B cell (primary cell): ENCODE data around the gene ARHGEF38. TPM values are rescaled to one million over a fixed set of nuclear protein-coding genes. Genes with fewer than 3 reads are reported as not detected.
"Not testable (repeated sequence)": the region's sequence is repeated elsewhere in the genome, so short reads cannot be mapped to it uniquely, and the experiment has no call there.

Experiments
- ATAC-seq: fragments of 200-7000 bp; cut with Tn5 transposase; one replicate; pipeline ENCODE4 v1.10.0; 2021; ENCODE audit warnings: low read depth, mild to moderate bottlenecking, moderate number of reproducible peaks, moderate library complexity
- CTCF ChIA-PET: fragments of 350-600 bp; sonication (Branson Sonifier 250); formaldehyde crosslinking; loops from one replicate; lab custom pipeline; 2021; ENCODE audit warnings: antibody characterized with exemption, inconsistent platforms; lab: Charles Lee
- POLR2A ChIA-PET: fragments of 350-600 bp; sonication (Branson Sonifier 250); formaldehyde crosslinking; loops from one replicate; lab custom pipeline; 2021; ENCODE audit warnings: antibody characterized with exemption; lab: Charles Lee
- DNase-seq: peaks from one replicate; pipeline ENCODE4 v3.0.0; 2013
- H2AFZ ChIP-seq: 2 replicates; pipeline ENCODE4 v1.6.1; 2012; ENCODE audit warnings: mild to moderate bottlenecking, low read depth, low read length; ENCODE audit not compliant: insufficient read depth, poor library complexity, severe bottlenecking
- H3K27ac ChIP-seq, 2 donors: 1 replicate in 1 of 2; 2 replicates in 1 of 2; pipeline ENCODE4 v1.5.1; 2012 to 2013; ENCODE audit warnings: low read length in 2 of 2, mild to moderate bottlenecking in 2 of 2, moderate library complexity in 1 of 2
- H3K27me3 ChIP-seq, 4 experiments: fragments of 200-600 bp in 1 of 4; sonication (generic) in 1 of 4; replicated peaks in 1 of 4; 1 replicate in 2 of 4; 2 replicates in 2 of 4; pipeline versions ENCODE4 v1.6.1 to v1.7.0; 2013 to 2016; ENCODE audit warnings: low read length in 3 of 4, mild to moderate bottlenecking in 2 of 4, mixed read lengths in 1 of 4, moderate library complexity in 1 of 4; ENCODE audit not compliant: insufficient read depth in 4 of 4, control insufficient read depth in 3 of 4; ENCODE audit errors: control extremely low read depth in 1 of 4
- H3K36me3 ChIP-seq, 2 experiments: replicated peaks in 1 of 2; 1 replicate in 1 of 2; 2 replicates in 1 of 2; pipeline versions ENCODE4 v1.6.1 to v1.7.1; 2013; ENCODE audit warnings: low read length in 1 of 2; ENCODE audit not compliant: insufficient read depth in 2 of 2, control insufficient read depth in 1 of 2; ENCODE audit errors: control extremely low read depth in 1 of 2, extremely low read depth in 1 of 2
- H3K4me1 ChIP-seq, 2 donors: fragments of 200-600 bp in 1 of 2; sonication (generic) in 1 of 2; 1 replicate in 1 of 2; 2 replicates in 1 of 2; pipeline versions ENCODE4 v1.5.1 to v1.6.1; 2013 to 2017; ENCODE audit warnings: low read length in 2 of 2; ENCODE audit not compliant: control insufficient read depth in 2 of 2, insufficient read depth in 2 of 2
- H3K4me2 ChIP-seq: replicated peaks from 2 replicates; pipeline ENCODE3; 2012; ENCODE audit warnings: mild to moderate bottlenecking, low read depth, low read length; ENCODE audit not compliant: poor library complexity, severe bottlenecking
- H3K4me3 ChIP-seq, 5 experiments: fragments of 200-600 bp in 1 of 5; sonication (generic) in 1 of 5; 1 replicate in 3 of 5; 2 replicates in 2 of 5; pipeline versions ENCODE4 v1.5.1 to v1.7.0; 2011 to 2016; ENCODE audit warnings: low read length in 4 of 5, mild to moderate bottlenecking in 4 of 5, low read depth in 2 of 5, control low read depth in 1 of 5, moderate library complexity in 1 of 5; ENCODE audit not compliant: insufficient read depth in 1 of 5; ENCODE audit errors: control extremely low read depth in 1 of 5, extremely low read depth in 1 of 5
- H3K79me2 ChIP-seq: fragments of 200-600 bp; sonication (generic); one replicate; pipeline ENCODE4 v1.6.0; 2016; ENCODE audit warnings: low read length; ENCODE audit not compliant: control insufficient read depth, insufficient read depth
- H3K9ac ChIP-seq: fragments of 200-600 bp; sonication (generic); 2 replicates; pipeline ENCODE4 v1.6.1; 2017; ENCODE audit warnings: mild to moderate bottlenecking, low read length, moderate library complexity
- H3K9me3 ChIP-seq, 3 donors: one replicate each; pipeline versions ENCODE4 v1.6.1 to v1.7.1; 2013; ENCODE audit warnings: low read length in 2 of 3; ENCODE audit not compliant: control insufficient read depth in 2 of 3, insufficient read depth in 1 of 3; ENCODE audit errors: control extremely low read depth in 1 of 3
- H4K20me1 ChIP-seq: 2 replicates; pipeline ENCODE4 v1.6.0; 2012; ENCODE audit warnings: mild to moderate bottlenecking, low read length; ENCODE audit not compliant: insufficient read depth, control insufficient read depth, poor library complexity, severe bottlenecking
- H3K27ac Mint-ChIP-seq: one replicate; pipeline ENCODE4 v1.8.0; 2021; ENCODE audit warnings: mixed read lengths
- H3K27me3 Mint-ChIP-seq: one replicate; pipeline ENCODE4 v1.8.0; 2021; ENCODE audit warnings: mixed read lengths
- H3K4me1 Mint-ChIP-seq: one replicate; pipeline ENCODE4 v1.8.0; 2021; ENCODE audit warnings: mixed read lengths
- H3K4me3 Mint-ChIP-seq: one replicate; pipeline ENCODE4 v1.8.0; 2021; ENCODE audit warnings: mixed read lengths
- H3K9me3 Mint-ChIP-seq: one replicate; pipeline ENCODE4 v1.8.0; 2022; ENCODE audit warnings: mixed read lengths; ENCODE audit not compliant: insufficient read depth
- CTCF ChIP-seq: fragments of 200-600 bp; IDR thresholded peaks from one replicate; pipeline ENCODE4 v1.8.0; 2022; ENCODE audit warnings: antibody characterized with exemption, mild to moderate bottlenecking
- EZH2 ChIP-seq: IDR thresholded peaks from 2 replicates; pipeline ENCODE4 v1.6.1; 2012; ENCODE audit warnings: borderline replicate concordance, low read depth, mild to moderate bottlenecking, moderate library complexity, low read length; ENCODE audit not compliant: insufficient read depth, poor library complexity, severe bottlenecking
- WGBS: methylation state at CpG from one replicate; pipeline ENCODE4 v1.1.5; 2013; ENCODE audit warnings: missing lambda C conversion rate; ENCODE audit not compliant: insufficient coverage; 5-methylcytosine and 5-hydroxymethylcytosine counted together
- intact Hi-C: fragments of 100-400 bp; cut with micrococcal nuclease; formaldehyde crosslinking; loops from one replicate; pipeline ENCODE4 v1.10.0; 2022
- polyA plus RNA-seq: library from polyadenylated mRNA; depleted of rRNA; stranded (reverse); fragments of >200 nt; gene quantifications from 2 replicates; pipeline ENCODE4 v1.2.3, GENCODE V29; 2012
- total RNA-seq, 2 donors: library from RNA; stranded (reverse); fragments of 120-200 nt in 1 of 2; gene quantifications; 1 replicate in 1 of 2; 2 replicates in 1 of 2; pipeline versions ENCODE4 v1.2.3 to v1.2.4, GENCODE V29; 2013 to 2022

Gene ARHGEF38
- total and polyA plus RNA-seq, 2 donors (not counting 1 experiment from before 2014, with no cell fraction given): not detected

DNA sequence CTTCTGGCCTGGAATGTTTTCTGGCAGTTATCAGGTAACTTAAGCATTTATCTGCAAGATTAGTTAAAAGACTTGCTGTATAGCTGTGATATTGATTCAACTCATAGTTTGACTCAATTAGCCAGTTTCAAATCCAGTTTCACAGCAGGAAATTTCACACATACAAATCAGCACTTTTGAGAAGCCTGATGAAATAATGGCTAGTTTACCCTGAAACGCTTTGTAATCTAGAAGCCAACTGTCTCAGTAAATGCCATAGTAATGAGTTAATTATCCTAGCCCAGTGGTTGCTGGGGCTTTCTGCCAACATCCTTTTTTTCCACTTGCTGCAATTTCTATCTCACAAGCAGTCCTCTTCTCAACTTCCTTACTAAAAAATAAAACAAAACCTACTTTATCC lies 53.1 kb downstream of the ARHGEF38 start:
- no peaks in the 10 kb centered on the region for H3K4me1 ChIP-seq
- TF ChIP-seq CTCF (no peak), EZH2 (no peak)
- no peak overlapping the region for H3K4me2 ChIP-seq
- DNase-seq: no peak
- H3K27me3 ChIP-seq: peaks cover 0 to 2% (median 0%) of the 10 kb centered on the region in 4 experiments
- H3K79me2 ChIP-seq: no peaks in the 10 kb centered on the region
- no peaks in the 10 kb centered on the region for H3K9me3 ChIP-seq
- WGBS: no CpG with 5 or more reads among the region's 1 CpG
- POLR2A ChIA-PET: no interaction called here
- intact Hi-C loops: no loop called here
- CTCF ChIA-PET: no interaction called here
- H3K9ac ChIP-seq: no peak overlapping the region
- H3K4me1 Mint-ChIP-seq: no peaks in the 10 kb centered on the region
- no peak overlapping the region for H3K4me3 Mint-ChIP-seq
- peaks cover 5% of the 10 kb centered on the region for H3K27me3 Mint-ChIP-seq
- H2AFZ ChIP-seq: no peak overlapping the region
- no peaks in the 10 kb centered on the region for H3K36me3 ChIP-seq
- no peak overlapping the region for H3K27ac Mint-ChIP-seq
- no peaks in the 10 kb centered on the region for H3K9me3 Mint-ChIP-seq
- no peak for ATAC-seq
- H3K27ac ChIP-seq: no peak overlapping the region
- no peak overlapping the region for H3K4me3 ChIP-seq
- no peaks in the 10 kb centered on the region for H4K20me1 ChIP-seq

DNA sequence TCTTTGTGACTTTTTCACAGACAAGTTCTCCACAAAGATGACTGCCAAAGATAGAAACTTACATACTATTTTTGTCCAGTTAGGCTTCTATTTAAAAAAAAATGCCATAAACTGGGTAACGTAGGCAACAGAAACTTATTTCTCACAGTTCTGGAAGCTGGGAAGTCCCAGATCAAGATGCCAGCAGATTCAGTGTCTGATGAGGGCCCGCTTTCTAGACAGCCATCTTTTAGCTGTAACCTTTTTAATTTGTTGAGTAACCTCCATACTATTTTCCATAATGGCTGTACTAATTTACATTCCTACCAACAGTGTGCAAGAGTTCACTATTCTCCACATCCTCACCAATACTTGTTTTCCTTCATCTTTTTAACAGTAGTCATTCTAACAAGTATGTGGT lies 55.5 kb downstream of the ARHGEF38 start:
- CTCF ChIA-PET: no interaction called here
- ATAC-seq (no peak), DNase-seq (no peak)
- Histone ChIP-seq H4K20me1 (no peaks in the 10 kb centered on the region), H3K4me2 (no peak overlapping the region), H3K27ac (no peak overlapping the region), H3K9me3 (no peaks in the 10 kb centered on the region), H3K9ac (no peak overlapping the region), H3K36me3 (no peaks in the 10 kb centered on the region), H3K4me3 (no peak overlapping the region), H3K27me3 (peaks cover 0 to 2% (median 0%) of the 10 kb centered on the region in 4 experiments), H3K4me1 (no peaks in the 10 kb centered on the region), H2AFZ (no peak overlapping the region), H3K79me2 (no peaks in the 10 kb centered on the region)
- Mint-ChIP-seq H3K27ac (no peak overlapping the region), H3K4me1 (no peaks in the 10 kb centered on the region), H3K9me3 (no peaks in the 10 kb centered on the region), H3K27me3 (peaks cover 9% of the 10 kb centered on the region), H3K4me3 (no peak overlapping the region)
- WGBS: 100% methylated on average over 1 of the region's 2 CpGs
- POLR2A ChIA-PET: no interaction called here
- TF ChIP-seq CTCF: no peak
- intact Hi-C loops: no loop called here

DNA sequence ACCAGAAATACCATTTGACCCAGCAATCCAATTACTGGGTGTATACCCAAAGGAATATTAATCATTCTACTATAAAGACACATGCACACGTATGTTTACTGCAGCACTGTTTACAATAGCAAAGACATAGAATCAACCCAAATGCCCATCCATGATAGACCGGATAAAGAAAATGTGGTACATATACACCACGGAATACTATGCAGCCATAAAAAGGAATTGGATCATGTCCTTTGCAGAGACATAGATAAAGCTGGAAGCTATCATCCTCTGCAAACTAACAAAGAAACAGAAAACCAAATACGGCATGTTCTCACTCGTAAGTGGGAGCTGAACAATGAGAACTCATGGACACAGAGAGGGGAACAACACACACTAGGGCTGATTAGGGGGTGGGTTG lies 57.4 kb downstream of the ARHGEF38 start:
- H2AFZ ChIP-seq, H3K27ac ChIP-seq, H3K9me3 ChIP-seq, H3K36me3 ChIP-seq, DNase-seq, H3K4me3 ChIP-seq, ATAC-seq, H3K27ac Mint-ChIP-seq, H3K27me3 Mint-ChIP-seq, H3K9me3 Mint-ChIP-seq, H3K4me3 Mint-ChIP-seq, CTCF ChIA-PET, H3K4me1 Mint-ChIP-seq, H3K79me2 ChIP-seq, intact Hi-C loops, POLR2A ChIA-PET, H3K4me2 ChIP-seq, H3K27me3 ChIP-seq, H4K20me1 ChIP-seq, H3K9ac ChIP-seq, H3K4me1 ChIP-seq: not testable (repeated sequence)
- WGBS: 100% methylated on average over 1 of the region's 5 CpGs
